ENCODE measurements around the gene AGAP2. TPM values are rescaled to one million over a fixed set of nuclear protein-coding genes. Genes with fewer than 3 reads are reported as not detected.
"Not testable (repeated sequence)": the region's sequence is repeated elsewhere in the genome, so short reads cannot be mapped to it uniquely, and the experiment has no call there.

The AGAP2 gene
- total and polyA plus RNA-seq, 8 donors = 0.24 to 3.0 (median 0.79) TPM

DNA sequence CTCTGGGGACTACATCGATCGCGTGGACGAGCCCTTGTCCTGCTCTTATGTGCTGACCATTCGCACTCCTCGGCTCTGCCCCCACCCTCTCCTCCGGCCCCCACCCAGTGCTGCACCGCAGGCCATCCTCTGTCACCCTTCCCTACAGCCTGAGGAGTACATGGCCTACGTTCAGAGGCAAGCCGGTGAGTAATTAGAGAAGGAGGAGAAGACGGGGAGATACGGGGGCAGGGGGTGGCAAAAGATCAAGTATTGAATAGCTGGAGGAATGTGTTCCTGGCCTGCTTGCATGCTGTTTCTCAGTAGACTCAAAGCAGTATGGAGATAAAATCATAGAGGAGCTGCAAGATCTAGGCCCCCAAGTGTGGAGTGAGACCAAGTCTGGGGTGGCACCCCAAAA lies 22.8 kb downstream of the AGAP2 start:
- Histone ChIP-seq H3K4me1 (no peaks in the 10 kb centered on the region), H3K36me3 (peaks cover 14 to 52% (median 28%) of the 10 kb centered on the region in 3 donors), H3K4me3 (no peak overlapping the region), H3K27ac (no peak overlapping the region), H3K27me3 (no peaks in the 10 kb centered on the region), H3K9me3 (no peaks in the 10 kb centered on the region)
- FAIRE-seq (no peak), ATAC-seq (no peak), DNase-seq (no peak)
- intact Hi-C loops (cut with DNase I) = no loop called here
- TF ChIP-seq, protein P1, sequence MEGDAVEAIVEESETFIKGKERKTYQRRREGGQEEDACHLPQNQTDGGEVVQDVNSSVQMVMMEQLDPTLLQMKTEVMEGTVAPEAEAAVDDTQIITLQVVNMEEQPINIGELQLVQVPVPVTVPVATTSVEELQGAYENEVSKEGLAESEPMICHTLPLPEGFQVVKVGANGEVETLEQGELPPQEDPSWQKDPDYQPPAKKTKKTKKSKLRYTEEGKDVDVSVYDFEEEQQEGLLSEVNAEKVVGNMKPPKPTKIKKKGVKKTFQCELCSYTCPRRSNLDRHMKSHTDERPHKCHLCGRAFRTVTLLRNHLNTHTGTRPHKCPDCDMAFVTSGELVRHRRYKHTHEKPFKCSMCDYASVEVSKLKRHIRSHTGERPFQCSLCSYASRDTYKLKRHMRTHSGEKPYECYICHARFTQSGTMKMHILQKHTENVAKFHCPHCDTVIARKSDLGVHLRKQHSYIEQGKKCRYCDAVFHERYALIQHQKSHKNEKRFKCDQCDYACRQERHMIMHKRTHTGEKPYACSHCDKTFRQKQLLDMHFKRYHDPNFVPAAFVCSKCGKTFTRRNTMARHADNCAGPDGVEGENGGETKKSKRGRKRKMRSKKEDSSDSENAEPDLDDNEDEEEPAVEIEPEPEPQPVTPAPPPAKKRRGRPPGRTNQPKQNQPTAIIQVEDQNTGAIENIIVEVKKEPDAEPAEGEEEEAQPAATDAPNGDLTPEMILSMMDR (IDR thresholded peaks at IDR 0.05) = no peak
- WGBS, 2 donors = 93 to 95% methylated on average over 12 of the region's 12 CpGs

DNA sequence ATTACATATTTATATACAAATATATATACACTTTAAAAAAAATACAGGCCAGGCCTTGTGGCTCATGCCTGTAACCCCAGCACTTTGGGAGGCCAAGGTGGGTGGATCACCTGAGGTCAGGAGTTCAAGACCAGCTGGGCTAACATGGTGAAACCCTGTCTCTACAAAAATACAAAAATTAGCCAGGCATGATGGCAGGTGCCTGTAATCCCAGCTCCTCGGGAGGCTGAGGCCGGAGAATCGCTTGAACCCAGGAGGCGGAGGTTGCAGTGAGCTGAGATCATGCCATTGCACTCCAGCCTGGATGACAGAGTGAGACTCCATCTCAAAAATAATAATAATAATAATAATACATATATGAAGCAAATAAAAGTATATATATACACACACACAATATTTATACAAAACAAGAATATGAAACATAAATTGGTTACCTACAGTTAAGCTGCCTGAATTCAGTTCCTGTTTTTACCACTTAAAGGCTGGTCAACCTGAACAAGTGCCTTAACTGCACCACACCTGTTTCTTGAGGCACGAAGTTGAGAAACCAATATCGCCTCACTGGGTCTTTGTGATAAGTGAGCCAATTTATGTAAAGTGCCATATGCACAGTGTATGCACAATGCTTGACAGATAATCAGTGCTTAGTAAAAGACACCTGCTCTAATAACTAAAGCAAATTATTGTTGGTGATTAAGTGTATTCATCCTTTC lies 23.4 kb downstream of the AGAP2 start:
- intact Hi-C loops (cut with DNase I); DNase-seq; H3K4me1 ChIP-seq; H3K27ac ChIP-seq; H3K4me3 ChIP-seq; H3K27me3 ChIP-seq; FAIRE-seq; ATAC-seq; H3K9me3 ChIP-seq: not testable (repeated sequence)
- H3K36me3 ChIP-seq = peaks cover 14 to 46% (median 28%) of the 10 kb centered on the region in 3 donors
- 96 to 97% methylated on average over 6 of the region's 6 CpGs for WGBS, 2 donors

DNA sequence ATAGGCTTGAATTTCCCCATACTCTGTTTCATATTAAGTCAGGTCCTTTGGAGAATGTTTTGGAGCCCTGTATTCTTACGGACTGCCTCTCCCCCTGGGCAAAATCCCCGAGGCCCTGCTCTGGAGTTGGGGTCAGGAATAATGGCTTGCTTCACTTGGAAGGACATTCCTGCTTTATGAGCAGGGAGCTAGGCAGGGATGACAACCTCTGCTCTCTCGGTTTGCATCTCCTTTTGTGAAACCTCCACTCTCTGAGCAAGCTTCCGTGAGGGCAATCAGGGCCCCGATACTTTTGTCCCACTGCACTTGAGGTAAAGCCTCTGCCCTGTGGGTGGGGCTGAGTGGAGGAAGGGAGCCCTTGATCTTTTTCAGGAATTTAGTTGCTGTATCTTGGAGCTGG lies 25.3 kb downstream of the AGAP2 start:
- Histone ChIP-seq H3K27me3 (no peaks in the 10 kb centered on the region), H3K27ac (no peak overlapping the region), H3K4me1 (no peaks in the 10 kb centered on the region), H3K36me3 (peaks cover 5 to 27% (median 11%) of the 10 kb centered on the region in 3 donors), H3K9me3 (no peaks in the 10 kb centered on the region), H3K4me3 (no peak overlapping the region)
- ATAC-seq = no peak
- intact Hi-C loops (cut with DNase I) = no loop called here
- DNase-seq = no peak
- FAIRE-seq = no peak
- WGBS, 2 donors = 91 to 95% methylated on average over 5 of the region's 5 CpGs
- TF ChIP-seq, protein P1 (IDR thresholded peaks at IDR 0.05) = no peak

DNA sequence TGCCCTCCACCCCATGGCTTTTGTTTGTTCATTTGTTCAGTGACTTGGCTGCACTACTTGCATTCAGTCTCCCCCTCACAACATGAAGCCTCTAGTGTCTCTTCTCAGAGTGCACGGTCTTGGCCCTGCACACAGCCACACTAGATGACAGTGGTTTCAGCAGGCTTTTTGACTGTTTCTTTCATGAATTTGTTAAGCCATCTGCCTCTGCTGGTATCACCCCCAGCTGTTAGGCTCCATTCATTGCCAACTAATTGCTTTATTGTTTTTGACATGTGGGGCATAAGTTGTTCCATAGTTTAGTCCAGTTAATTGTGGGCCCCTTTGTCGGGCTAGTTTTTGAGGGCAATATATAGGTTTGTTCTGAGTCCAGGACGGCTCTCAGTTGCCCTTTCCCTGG lies 25.8 kb downstream of the AGAP2 start:
- Histone ChIP-seq H3K36me3 (peaks cover 4 to 22% (median 6%) of the 10 kb centered on the region in 3 donors), H3K4me1 (no peaks in the 10 kb centered on the region)
- intact Hi-C loops (cut with DNase I) = no loop called here

DNA sequence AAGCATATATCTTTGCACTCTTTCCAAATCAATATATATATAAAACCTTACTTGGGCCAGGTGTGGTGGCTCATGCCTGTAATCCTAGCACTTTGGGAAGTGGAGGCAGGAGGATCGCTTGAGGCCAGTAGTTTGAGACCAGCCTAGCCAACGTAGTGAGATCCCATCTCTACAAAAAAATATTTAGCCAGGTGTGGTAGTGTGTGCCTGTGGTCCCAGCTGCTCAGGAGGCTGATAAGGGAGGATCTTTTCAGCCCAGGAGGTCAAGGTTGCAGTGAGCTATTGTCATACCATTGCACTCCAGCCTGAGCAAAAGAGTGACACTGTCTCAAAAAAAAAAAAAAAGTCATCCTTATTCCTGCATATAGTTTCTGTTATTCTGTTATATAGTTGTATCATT lies 30.2 kb downstream of the AGAP2 start:
- FAIRE-seq (no peak), DNase-seq (no peak), ATAC-seq (no peak)
- TF ChIP-seq, protein P1 (IDR thresholded peaks at IDR 0.05) = no peak
- H3K9me3 ChIP-seq = no peaks in the 10 kb centered on the region
- intact Hi-C loops (cut with DNase I) = no loop called here
- no peaks in the 10 kb centered on the region for H3K4me1 ChIP-seq
- H3K27me3 ChIP-seq = no peaks in the 10 kb centered on the region
- WGBS, 2 donors = 67 to 76% methylated on average over 2 of the region's 2 CpGs
- peaks cover 0 to 6% (median 0%) of the 10 kb centered on the region in 3 donors for H3K36me3 ChIP-seq
- H3K27ac ChIP-seq = no peak overlapping the region
- no peak overlapping the region for H3K4me3 ChIP-seq

More for the DNA sequence above, 25.8 kb downstream of the AGAP2 start:
- TF ChIP-seq, protein P1 (IDR thresholded peaks at IDR 0.05) = no peak
- no peak overlapping the region for H3K27ac ChIP-seq
- no peak overlapping the region for H3K4me3 ChIP-seq
- 91 to 94% methylated on average over 3 of the region's 3 CpGs for WGBS, 2 donors
- H3K9me3 ChIP-seq = no peaks in the 10 kb centered on the region
- FAIRE-seq (no peak), ATAC-seq (no peak), DNase-seq (no peak)
- no peaks in the 10 kb centered on the region for H3K27me3 ChIP-seq
